CMK (cell line): Measurements from ENCODE around the gene NPAS1.

Experiments
- DNase-seq: peaks from one replicate; pipeline ENCODE4 v3.0.0-alpha.2; 2010; ENCODE audit warnings: low read depth

The NPAS1 gene

GRCh38 chr19:47019431-47020041 is at the start of gene NPAS1:
Gene NPAS1 (plus strand): TSS chr19:47019837. CDS start chr19:47021048, 1,211 bp downstream.
- DNase-seq, result no peak

GRCh38 chr19:46970815-46971214 is 48.8 kb upstream of the NPAS1 start:
- DNase-seq, result no peak

- no peak for DNase-seq
Measured at GRCh38 chr19:46972311-46972710, 47.3 kb upstream of the NPAS1 start.

GRCh38 chr19:46974181-46974580 is 45.5 kb upstream of the NPAS1 start:
- no peak for DNase-seq

- no peak for DNase-seq
Measured at GRCh38 chr19:46975011-46975924, 44.4 kb upstream of the NPAS1 start.

GRCh38 chr19:46975925-46976782 is 43.5 kb upstream of the NPAS1 start:
- no peak for DNase-seq

- no peak for DNase-seq
Measured at GRCh38 chr19:46976845-46977320, 42.8 kb upstream of the NPAS1 start.

- no peak for DNase-seq
Measured at GRCh38 chr19:46977548-46977947, 42.1 kb upstream of the NPAS1 start.

GRCh38 chr19:46978171-46978869 is 41.3 kb upstream of the NPAS1 start:
- no peak for DNase-seq

GRCh38 chr19:46979126-46980105 is 40.2 kb upstream of the NPAS1 start:
- no peak for DNase-seq

- DNase-seq, result no peak
Measured at GRCh38 chr19:46980761-46981160, 38.9 kb upstream of the NPAS1 start.

- no peak for DNase-seq
Measured at GRCh38 chr19:46981286-46981945, 38.2 kb upstream of the NPAS1 start.

- DNase-seq, result no peak
Measured at GRCh38 chr19:46983097-46983496, 36.5 kb upstream of the NPAS1 start.

- DNase-seq, result no peak
Measured at GRCh38 chr19:46984077-46985010, 35.3 kb upstream of the NPAS1 start.

GRCh38 chr19:46985542-46986415 is 33.9 kb upstream of the NPAS1 start:
- no peak for DNase-seq

GRCh38 chr19:46988614-46989230 is 30.9 kb upstream of the NPAS1 start:
- DNase-seq, result no peak

GRCh38 chr19:46990991-46991676 is 28.5 kb upstream of the NPAS1 start:
- peak; percentile 75 for DNase-seq
